ENCODE results near the gene MUC6.

MUC6 gene

GRCh38 chr11:1001617-1002405 is 34.7 kb downstream of the MUC6 start:
- no peaks in the 10 kb centered on the region for H3K9me3 ChIP-seq
- H3K4me1 ChIP-seq: no peaks in the 10 kb centered on the region
- in situ Hi-C loops (cut with MboI; ENCODE audit: low sequenced_read_pairs): no loop called here
- H3K36me3 ChIP-seq (replicated peaks): peaks cover 47% of the 10 kb centered on the region
- no peak overlapping the region for H3K4me3 ChIP-seq
- H3K27me3 ChIP-seq (ENCODE audit: low read depth): no peaks in the 10 kb centered on the region
- DNase-seq (ENCODE audit: low spot score in 2 of 2): no peak

GRCh38 chr11:1000357-1001278 is 35.9 kb downstream of the MUC6 start:
- no peak for DNase-seq (ENCODE audit: low spot score in 2 of 2)
- Histone ChIP-seq H3K4me1 (no peaks in the 10 kb centered on the region), H3K9me3 (no peaks in the 10 kb centered on the region), H3K36me3 (replicated peaks) (peaks cover 51% of the 10 kb centered on the region), H3K4me3 (no peak overlapping the region), H3K27me3 (ENCODE audit: low read depth) (no peaks in the 10 kb centered on the region)
- in situ Hi-C loops (cut with MboI; ENCODE audit: low sequenced_read_pairs): no loop called here

- H3K36me3 ChIP-seq (replicated peaks): peaks cover 40% of the 10 kb centered on the region
- H3K27me3 ChIP-seq (ENCODE audit: low read depth): no peaks in the 10 kb centered on the region
- no peak for DNase-seq (ENCODE audit: low spot score in 2 of 2)
- no peak overlapping the region for H3K4me3 ChIP-seq
- H3K9me3 ChIP-seq: no peaks in the 10 kb centered on the region
- H3K4me1 ChIP-seq: no peaks in the 10 kb centered on the region
- in situ Hi-C loops (cut with MboI; ENCODE audit: low sequenced_read_pairs): no loop called here
Observed at GRCh38 chr11:999009-999408, 37.5 kb downstream of the MUC6 start.

GRCh38 chr11:997907-998306 is 38.6 kb downstream of the MUC6 start:
- in situ Hi-C loops (cut with MboI; ENCODE audit: low sequenced_read_pairs): no loop called here
- Histone ChIP-seq H3K27me3 (ENCODE audit: low read depth) (no peaks in the 10 kb centered on the region), H3K9me3 (no peaks in the 10 kb centered on the region), H3K4me1 (no peaks in the 10 kb centered on the region), H3K4me3 (no peak overlapping the region), H3K36me3 (replicated peaks) (peaks cover 42% of the 10 kb centered on the region)
- no peak for DNase-seq (ENCODE audit: low spot score in 2 of 2)

GRCh38 chr11:996681-997080 is 39.8 kb downstream of the MUC6 start:
- in situ Hi-C loops (cut with MboI; ENCODE audit: low sequenced_read_pairs): no loop called here
- H3K4me3 ChIP-seq: no peak overlapping the region
- no peak for DNase-seq (ENCODE audit: low spot score in 2 of 2)
- peaks cover 39% of the 10 kb centered on the region for H3K36me3 ChIP-seq (replicated peaks)
- no peaks in the 10 kb centered on the region for H3K4me1 ChIP-seq
- H3K27me3 ChIP-seq (ENCODE audit: low read depth): no peaks in the 10 kb centered on the region
- no peaks in the 10 kb centered on the region for H3K9me3 ChIP-seq

- Histone ChIP-seq H3K36me3 (replicated peaks) (peaks cover 33% of the 10 kb centered on the region), H3K4me1 (no peaks in the 10 kb centered on the region), H3K27me3 (ENCODE audit: low read depth) (no peaks in the 10 kb centered on the region), H3K9me3 (no peaks in the 10 kb centered on the region), H3K4me3 (no peak overlapping the region)
- in situ Hi-C loops (cut with MboI; ENCODE audit: low sequenced_read_pairs): no loop called here
- no peak for DNase-seq (ENCODE audit: low spot score in 2 of 2)
Observed at GRCh38 chr11:995752-996420, 40.6 kb downstream of the MUC6 start.

- DNase-seq (ENCODE audit: low spot score in 2 of 2): no peak
- Histone ChIP-seq H3K36me3 (replicated peaks) (peaks cover 30% of the 10 kb centered on the region), H3K9me3 (no peaks in the 10 kb centered on the region), H3K4me3 (no peak overlapping the region), H3K27me3 (ENCODE audit: low read depth) (no peaks in the 10 kb centered on the region), H3K4me1 (no peaks in the 10 kb centered on the region)
- in situ Hi-C loops (cut with MboI; ENCODE audit: low sequenced_read_pairs): no loop called here
Observed at GRCh38 chr11:995044-995751, 41.3 kb downstream of the MUC6 start.

- Histone ChIP-seq H3K4me1 (no peaks in the 10 kb centered on the region), H3K4me3 (no peak overlapping the region), H3K9me3 (no peaks in the 10 kb centered on the region), H3K36me3 (replicated peaks) (peaks cover 41% of the 10 kb centered on the region), H3K27me3 (ENCODE audit: low read depth) (no peaks in the 10 kb centered on the region)
- in situ Hi-C loops (cut with MboI; ENCODE audit: low sequenced_read_pairs): no loop called here
- no peak for DNase-seq (ENCODE audit: low spot score in 2 of 2)
Observed at GRCh38 chr11:993632-994167, 42.8 kb downstream of the MUC6 start.

GRCh38 chr11:992577-992976 is 43.9 kb downstream of the MUC6 start:
- Histone ChIP-seq H3K4me3 (no peak overlapping the region), H3K9me3 (no peaks in the 10 kb centered on the region), H3K36me3 (replicated peaks) (peaks cover 48% of the 10 kb centered on the region), H3K4me1 (no peaks in the 10 kb centered on the region), H3K27me3 (ENCODE audit: low read depth) (no peaks in the 10 kb centered on the region)
- DNase-seq (ENCODE audit: low spot score in 2 of 2): no peak
- in situ Hi-C loops (cut with MboI; ENCODE audit: low sequenced_read_pairs): no loop called here

GRCh38 chr11:991711-992307 is 44.7 kb downstream of the MUC6 start:
- H3K9me3 ChIP-seq: no peaks in the 10 kb centered on the region
- H3K4me1 ChIP-seq: no peaks in the 10 kb centered on the region
- in situ Hi-C loops (cut with MboI; ENCODE audit: low sequenced_read_pairs): no loop called here
- DNase-seq (ENCODE audit: low spot score in 2 of 2): no peak
- H3K36me3 ChIP-seq (replicated peaks): peaks cover 52% of the 10 kb centered on the region
- no peaks in the 10 kb centered on the region for H3K27me3 ChIP-seq (ENCODE audit: low read depth)
- no peak overlapping the region for H3K4me3 ChIP-seq

GRCh38 chr11:991034-991433 is 45.5 kb downstream of the MUC6 start:
- H3K36me3 ChIP-seq (replicated peaks): peaks cover 55% of the 10 kb centered on the region
- in situ Hi-C loops (cut with MboI; ENCODE audit: low sequenced_read_pairs): no loop called here

GRCh38 chr11:990101-990500 is 46.4 kb downstream of the MUC6 start:
- Histone ChIP-seq H3K27me3 (ENCODE audit: low read depth) (no peaks in the 10 kb centered on the region), H3K9me3 (no peaks in the 10 kb centered on the region), H3K4me3 (no peak overlapping the region), H3K4me1 (no peaks in the 10 kb centered on the region), H3K36me3 (replicated peaks) (peaks cover 61% of the 10 kb centered on the region)
- no peak for DNase-seq (ENCODE audit: low spot score in 2 of 2)
- in situ Hi-C loops (cut with MboI; ENCODE audit: low sequenced_read_pairs): no loop called here

More at GRCh38 chr11:991034-991433, 45.5 kb downstream of the MUC6 start:
- H3K9me3 ChIP-seq: no peaks in the 10 kb centered on the region
- DNase-seq (ENCODE audit: low spot score in 2 of 2): no peak
- no peak overlapping the region for H3K4me3 ChIP-seq
- H3K27me3 ChIP-seq (ENCODE audit: low read depth): no peaks in the 10 kb centered on the region
- H3K4me1 ChIP-seq: no peaks in the 10 kb centered on the region

- H3K9me3 ChIP-seq: no peaks in the 10 kb centered on the region
- no peak overlapping the region for H3K4me3 ChIP-seq
- in situ Hi-C loops (cut with MboI; ENCODE audit: low sequenced_read_pairs): no loop called here
- H3K27me3 ChIP-seq (ENCODE audit: low read depth): no peaks in the 10 kb centered on the region
- H3K4me1 ChIP-seq: no peaks in the 10 kb centered on the region
- H3K36me3 ChIP-seq (replicated peaks): peaks cover 63% of the 10 kb centered on the region
- DNase-seq (ENCODE audit: low spot score in 2 of 2): no peak
Observed at GRCh38 chr11:987671-988070, 48.8 kb downstream of the MUC6 start.
